Activated CD4-positive, alpha-beta T cell treated with anti-CD3 and anti-CD28 coated beads for 48 hours (primary cell): Measurements from ENCODE around the gene FILIP1.

Source experiments
- DNase-seq: peaks from one replicate; pipeline ENCODE4 v3.0.0-alpha.2; 2020

FILIP1 gene

GRCh38 chr6:75491291-75491690, 2.3 kb downstream of the FILIP1 start:
- no peak for DNase-seq

GRCh38 chr6:75490706-75491105, 2.9 kb downstream of the FILIP1 start:
- DNase-seq, result no peak

- DNase-seq, result no peak
Measured at GRCh38 chr6:75489025-75489424, 4.6 kb downstream of the FILIP1 start.

- no peak for DNase-seq
Measured at GRCh38 chr6:75488033-75488432, 5.6 kb downstream of the FILIP1 start.

GRCh38 chr6:75486850-75487518, 6.6 kb downstream of the FILIP1 start:
- DNase-seq, result no peak

- DNase-seq, result no peak
Measured at GRCh38 chr6:75484535-75484934, 9.1 kb downstream of the FILIP1 start.

- DNase-seq, result no peak
Measured at GRCh38 chr6:75483136-75483952, 10.3 kb downstream of the FILIP1 start.

GRCh38 chr6:75481936-75482593, 11.5 kb downstream of the FILIP1 start:
- DNase-seq, result no peak

GRCh38 chr6:75481394-75481793, 12.2 kb downstream of the FILIP1 start:
- DNase-seq, result no peak

- DNase-seq, result no peak
Measured at GRCh38 chr6:75480425-75480824, 13.2 kb downstream of the FILIP1 start.

- DNase-seq, result no peak
Measured at GRCh38 chr6:75479712-75480111, 13.9 kb downstream of the FILIP1 start.

GRCh38 chr6:75478929-75479328, 14.7 kb downstream of the FILIP1 start:
- no peak for DNase-seq

- no peak for DNase-seq
Measured at GRCh38 chr6:75472885-75473284, 20.7 kb downstream of the FILIP1 start.

- DNase-seq, result no peak
Measured at GRCh38 chr6:75467966-75468365, 25.6 kb downstream of the FILIP1 start.

- no peak for DNase-seq
Measured at GRCh38 chr6:75467284-75467683, 26.3 kb downstream of the FILIP1 start.

GRCh38 chr6:75466636-75467035, 27.0 kb downstream of the FILIP1 start:
- DNase-seq, result no peak

GRCh38 chr6:75463908-75464307, 29.7 kb downstream of the FILIP1 start:
- DNase-seq, result no peak

GRCh38 chr6:75463061-75463460, 30.5 kb downstream of the FILIP1 start:
- no peak for DNase-seq

- no peak for DNase-seq
Measured at GRCh38 chr6:75460681-75461080, 32.9 kb downstream of the FILIP1 start.

GRCh38 chr6:75458895-75459294, 34.7 kb downstream of the FILIP1 start:
- no peak for DNase-seq

- DNase-seq, result no peak
Measured at GRCh38 chr6:75450903-75451302, 42.7 kb downstream of the FILIP1 start.

GRCh38 chr6:75449630-75450206, 43.9 kb downstream of the FILIP1 start:
- no peak for DNase-seq

GRCh38 chr6:75446241-75446880, 47.2 kb downstream of the FILIP1 start:
- DNase-seq, result no peak
